Measurements from ENCODE around the gene TEKTIP1. TPM values are rescaled to one million over a fixed set of nuclear protein-coding genes. Genes with fewer than 3 reads are reported as not detected.
"Not testable (repeated sequence)": the region's sequence is repeated elsewhere in the genome, so short reads cannot be mapped to it uniquely, and the experiment has no call there.

Gene TEKTIP1
- total RNA-seq, 1 experiment from 2014 or later = not detected

- Histone ChIP-seq H3K4me3 (ENCODE audit: insufficient read depth, low read depth, low read length) (no peak overlapping the region), H3K27me3 (ENCODE audit: control insufficient read depth, insufficient read depth, low read length) (peaks cover 30% of the 10 kb centered on the region), H3K36me3 (replicated peaks; ENCODE audit: control insufficient read depth, insufficient read depth, low read length) (no peaks in the 10 kb centered on the region)
- DNase-seq = no peak
Observed at GRCh38 chr19:3580156-3580934, 41.4 kb downstream of the TEKTIP1 start.

GRCh38 chr19:3581792-3582191, 42.8 kb downstream of the TEKTIP1 start:
- not testable (repeated sequence) for H3K36me3 ChIP-seq (replicated peaks; ENCODE audit: control insufficient read depth, insufficient read depth, low read length); H3K4me3 ChIP-seq (ENCODE audit: insufficient read depth, low read depth, low read length); DNase-seq
- peaks cover 41% of the 10 kb centered on the region for H3K27me3 ChIP-seq (ENCODE audit: control insufficient read depth, insufficient read depth, low read length)

GRCh38 chr19:3584036-3584802, 45.2 kb downstream of the TEKTIP1 start:
- peaks cover 33% of the 10 kb centered on the region for H3K27me3 ChIP-seq (ENCODE audit: control insufficient read depth, insufficient read depth, low read length)
- not testable (repeated sequence) for H3K36me3 ChIP-seq (replicated peaks; ENCODE audit: control insufficient read depth, insufficient read depth, low read length); H3K4me3 ChIP-seq (ENCODE audit: insufficient read depth, low read depth, low read length); DNase-seq

- Histone ChIP-seq H3K27me3 (ENCODE audit: control insufficient read depth, insufficient read depth, low read length) (peaks cover 33% of the 10 kb centered on the region), H3K4me3 (ENCODE audit: insufficient read depth, low read depth, low read length) (peak within 1 kb of the TSS; percentile 41), H3K36me3 (replicated peaks; ENCODE audit: control insufficient read depth, insufficient read depth, low read length) (no peaks in the 10 kb centered on the region)
- DNase-seq = peak; percentile 86
Observed at GRCh38 chr19:3585301-3586126, 46.5 kb downstream of the TEKTIP1 start, which contains the start of gene GIPC3. TSS of gene GIPC3 (plus strand) at chr19:3585478. CDS start at chr19:3585598, 120 bp downstream.

- DNase-seq = peak; percentile 96
- Histone ChIP-seq H3K4me3 (ENCODE audit: insufficient read depth, low read depth, low read length) (peak overlapping the region; percentile 41), H3K36me3 (replicated peaks; ENCODE audit: control insufficient read depth, insufficient read depth, low read length) (no peaks in the 10 kb centered on the region), H3K27me3 (ENCODE audit: control insufficient read depth, insufficient read depth, low read length) (peaks cover 33% of the 10 kb centered on the region)
Observed at GRCh38 chr19:3586127-3586626, 47.2 kb downstream of the TEKTIP1 start.

GRCh38 chr19:3586707-3587346, 47.9 kb downstream of the TEKTIP1 start:
- Histone ChIP-seq H3K27me3 (ENCODE audit: control insufficient read depth, insufficient read depth, low read length) (peaks cover 33% of the 10 kb centered on the region), H3K4me3 (ENCODE audit: insufficient read depth, low read depth, low read length) (no peak overlapping the region), H3K36me3 (replicated peaks; ENCODE audit: control insufficient read depth, insufficient read depth, low read length) (no peaks in the 10 kb centered on the region)
- peak; percentile 67 for DNase-seq

- H3K27me3 ChIP-seq (ENCODE audit: control insufficient read depth, insufficient read depth, low read length) = peaks cover 28% of the 10 kb centered on the region
- no peak overlapping the region for H3K4me3 ChIP-seq (ENCODE audit: insufficient read depth, low read depth, low read length)
- no peaks in the 10 kb centered on the region for H3K36me3 ChIP-seq (replicated peaks; ENCODE audit: control insufficient read depth, insufficient read depth, low read length)
- no peak for DNase-seq
Observed at GRCh38 chr19:3589439-3589838, 50.5 kb downstream of the TEKTIP1 start.

GRCh38 chr19:3589949-3590348, 51.0 kb downstream of the TEKTIP1 start:
- Histone ChIP-seq H3K27me3 (ENCODE audit: control insufficient read depth, insufficient read depth, low read length) (peaks cover 23% of the 10 kb centered on the region), H3K36me3 (replicated peaks; ENCODE audit: control insufficient read depth, insufficient read depth, low read length) (no peaks in the 10 kb centered on the region), H3K4me3 (ENCODE audit: insufficient read depth, low read depth, low read length) (no peak overlapping the region)
- no peak for DNase-seq

- H3K4me3 ChIP-seq (ENCODE audit: insufficient read depth, low read depth, low read length) = no peak overlapping the region
- peaks cover 13% of the 10 kb centered on the region; the same call in 1 of the 2 replicates for H3K27me3 ChIP-seq (ENCODE audit: control insufficient read depth, insufficient read depth, low read length)
- DNase-seq = no peak
- no peaks in the 10 kb centered on the region for H3K36me3 ChIP-seq (replicated peaks; ENCODE audit: control insufficient read depth, insufficient read depth, low read length)
Observed at GRCh38 chr19:3590991-3591659, 52.2 kb downstream of the TEKTIP1 start.

GRCh38 chr19:3591876-3592613, 53.1 kb downstream of the TEKTIP1 start:
- Histone ChIP-seq H3K4me3 (ENCODE audit: insufficient read depth, low read depth, low read length) (no peak overlapping the region), H3K36me3 (replicated peaks; ENCODE audit: control insufficient read depth, insufficient read depth, low read length) (no peaks in the 10 kb centered on the region), H3K27me3 (ENCODE audit: control insufficient read depth, insufficient read depth, low read length) (peaks cover 6% of the 10 kb centered on the region; the same call in 1 of the 2 replicates)
- DNase-seq = no peak

GRCh38 chr19:3593156-3593555, 54.2 kb downstream of the TEKTIP1 start:
- Histone ChIP-seq H3K4me3 (ENCODE audit: insufficient read depth, low read depth, low read length) (no peak overlapping the region), H3K27me3 (ENCODE audit: control insufficient read depth, insufficient read depth, low read length) (peaks cover 6% of the 10 kb centered on the region; the same call in 1 of the 2 replicates), H3K36me3 (replicated peaks; ENCODE audit: control insufficient read depth, insufficient read depth, low read length) (no peaks in the 10 kb centered on the region)
- DNase-seq = peak; percentile 91

Data from H7 (cell line).